Jurkat, Clone E6-1 (cell line): Measurements from ENCODE around the gene C4orf50.

ENCODE experiments used
- DNase-seq: peaks from one replicate; pipeline ENCODE4 v3.0.0-alpha.2; 2011; ENCODE audit warnings: low read depth, low spot score
- H3K4me3 ChIP-seq: 2 replicates; pipeline ENCODE4 v1.5.1; 2011; ENCODE audit warnings: mild to moderate bottlenecking, low read length, control low read depth, moderate library complexity

The C4orf50 gene

GRCh38 chr4:5979981-5980380 lies 38.2 kb downstream of the C4orf50 start:
- no peak for DNase-seq
- H3K4me3 ChIP-seq, result no peak overlapping the region

DNA sequence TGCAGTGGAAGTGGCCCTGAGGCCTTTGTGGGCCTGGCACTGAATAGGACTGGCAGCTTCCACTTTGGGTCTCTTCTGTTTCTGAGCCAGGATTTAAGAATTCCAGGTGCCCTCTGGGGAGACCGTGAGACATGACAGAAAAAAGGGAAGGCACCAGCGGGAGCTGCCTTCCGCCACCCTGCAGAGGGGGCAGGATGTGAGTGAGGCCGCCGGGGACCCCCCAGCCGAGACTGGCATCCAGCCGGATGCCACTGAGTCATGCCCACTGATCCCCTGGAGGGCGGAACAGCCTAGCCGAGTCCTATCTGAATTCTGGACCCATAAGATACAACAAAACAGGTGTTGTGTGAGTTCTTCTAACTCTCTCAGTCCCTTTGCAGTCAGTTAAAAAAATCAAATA lies 41.3 kb downstream of the C4orf50 start:
- no peak overlapping the region for H3K4me3 ChIP-seq
- no peak for DNase-seq

DNA sequence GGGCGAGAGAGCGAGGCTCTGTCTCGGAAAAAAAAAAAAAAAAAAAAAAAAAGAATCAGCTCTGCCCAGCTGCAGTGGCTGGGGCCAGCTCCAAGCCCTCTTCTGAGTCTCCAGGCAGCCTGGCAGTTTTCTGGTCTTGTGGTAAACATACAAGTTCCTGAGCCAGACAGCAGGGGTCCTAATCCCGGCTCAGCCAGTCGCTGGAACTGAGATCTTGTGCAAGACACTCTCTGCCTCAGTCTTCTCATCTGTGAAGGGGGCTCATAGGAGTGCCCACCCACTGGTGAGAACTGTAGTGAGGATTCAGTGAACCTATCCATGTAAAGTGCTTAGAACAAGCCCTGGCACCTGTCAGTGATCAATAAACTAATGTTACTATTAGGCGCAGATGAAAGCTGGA lies 41.8 kb downstream of the C4orf50 start:
- no peak overlapping the region for H3K4me3 ChIP-seq

GRCh38 chr4:5974321-5974720 lies 43.9 kb downstream of the C4orf50 start:
- no peak for DNase-seq
- H3K4me3 ChIP-seq, result no peak overlapping the region

More for the DNA sequence above, 41.8 kb downstream of the C4orf50 start:
- no peak for DNase-seq

- no peak for DNase-seq
- no peak overlapping the region for H3K4me3 ChIP-seq
Observed at GRCh38 chr4:5973486-5974220, 44.6 kb downstream of the C4orf50 start.

- DNase-seq, result no peak
- no peak overlapping the region for H3K4me3 ChIP-seq
Observed at GRCh38 chr4:5973033-5973432, 45.2 kb downstream of the C4orf50 start.

DNA sequence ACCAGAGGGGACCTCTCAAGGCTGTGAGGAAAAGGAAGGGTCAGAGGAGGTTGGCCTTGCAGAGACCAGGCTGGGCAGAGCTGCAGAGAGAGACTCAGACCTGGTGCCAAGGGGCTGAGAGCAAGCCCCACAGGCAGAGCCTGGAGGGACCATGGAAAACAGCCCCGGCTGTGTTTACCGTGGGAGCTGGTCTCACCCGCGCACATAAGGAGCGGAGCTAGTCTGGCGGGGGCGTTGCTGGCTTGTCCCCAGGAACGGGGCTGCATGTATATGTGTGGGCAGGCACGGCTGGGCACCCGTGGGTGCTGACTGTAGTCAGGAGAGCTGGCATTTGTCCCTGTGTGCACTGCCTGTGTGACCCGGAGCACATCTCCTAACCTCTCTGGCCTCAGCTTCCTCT lies 45.7 kb downstream of the C4orf50 start:
- H3K4me3 ChIP-seq, result no peak overlapping the region
- no peak for DNase-seq

DNA sequence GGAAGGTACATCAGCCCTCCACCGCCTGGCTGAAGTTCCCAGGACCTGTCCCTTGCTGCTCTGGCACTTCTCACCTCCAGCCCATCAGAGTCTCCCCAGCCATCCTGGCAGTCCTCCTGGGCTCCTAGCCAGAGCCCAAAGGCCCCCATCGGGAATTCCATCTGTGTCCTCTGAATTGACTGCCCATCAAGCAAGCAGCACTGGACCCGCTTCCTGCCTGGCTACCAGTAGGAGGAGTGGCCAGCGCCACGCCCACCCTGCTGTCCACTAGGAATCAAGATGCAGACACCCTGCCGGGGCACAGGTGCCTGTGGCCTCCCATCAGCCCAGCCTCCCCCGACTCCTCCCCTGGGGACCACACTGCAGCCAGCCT lies 47.2 kb downstream of the C4orf50 start:
- H3K4me3 ChIP-seq, result no peak overlapping the region
- no peak for DNase-seq

DNA sequence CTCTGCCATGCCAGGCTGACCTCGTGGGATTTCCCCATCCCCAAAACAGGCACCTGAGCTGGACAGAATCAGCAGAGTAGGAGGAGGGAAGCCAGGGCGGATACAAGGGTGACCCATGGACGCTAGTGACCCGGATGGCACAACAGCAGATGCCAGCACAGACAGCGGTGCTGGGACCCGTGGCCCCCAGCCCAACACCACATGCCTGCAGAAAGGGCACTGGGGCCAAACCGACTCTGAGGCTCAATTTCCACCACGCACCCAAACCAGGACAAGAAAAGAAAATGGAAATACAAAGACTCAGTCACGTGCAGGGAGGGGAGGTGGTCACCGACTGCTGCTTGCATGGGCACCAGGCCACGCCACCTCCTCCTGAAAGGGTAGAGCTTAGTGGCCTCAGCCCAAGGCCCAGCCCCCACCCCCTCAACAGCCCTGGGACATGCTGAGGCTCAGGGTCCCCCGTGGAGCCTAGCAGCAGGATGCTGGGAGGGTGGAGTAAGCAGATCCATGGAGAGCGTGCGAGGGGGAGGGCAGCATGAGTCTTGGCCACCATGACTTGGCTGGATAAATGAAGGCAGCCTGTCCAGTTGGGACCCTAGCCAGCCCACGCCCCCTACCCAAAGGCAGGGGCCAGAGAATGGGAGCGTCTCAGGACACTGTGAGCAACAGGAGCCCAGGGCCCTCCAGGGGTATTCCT lies 47.7 kb downstream of the C4orf50 start:
- H3K4me3 ChIP-seq, result no peak overlapping the region
- DNase-seq, result no peak

DNA sequence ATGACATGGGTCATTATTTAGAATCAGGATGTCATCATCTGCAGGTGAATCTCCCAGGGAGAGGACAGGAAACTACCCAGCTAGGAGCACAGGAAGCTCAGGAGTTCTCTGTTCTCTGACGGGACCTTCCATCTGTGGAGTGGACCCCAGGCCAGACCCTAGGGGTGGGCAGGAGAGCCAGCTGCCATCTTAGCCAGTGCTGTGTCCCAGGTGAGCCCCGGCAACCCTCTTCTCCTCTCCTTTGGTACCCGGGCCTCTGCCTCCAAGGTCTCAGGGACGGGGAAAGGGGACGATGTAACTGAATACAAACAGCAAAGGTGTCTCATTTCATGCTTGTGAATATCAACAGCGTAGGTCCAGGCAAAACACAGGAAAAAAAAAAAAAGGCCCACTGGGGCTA lies 48.5 kb downstream of the C4orf50 start:
- H3K4me3 ChIP-seq, result no peak overlapping the region
- DNase-seq, result no peak

DNA sequence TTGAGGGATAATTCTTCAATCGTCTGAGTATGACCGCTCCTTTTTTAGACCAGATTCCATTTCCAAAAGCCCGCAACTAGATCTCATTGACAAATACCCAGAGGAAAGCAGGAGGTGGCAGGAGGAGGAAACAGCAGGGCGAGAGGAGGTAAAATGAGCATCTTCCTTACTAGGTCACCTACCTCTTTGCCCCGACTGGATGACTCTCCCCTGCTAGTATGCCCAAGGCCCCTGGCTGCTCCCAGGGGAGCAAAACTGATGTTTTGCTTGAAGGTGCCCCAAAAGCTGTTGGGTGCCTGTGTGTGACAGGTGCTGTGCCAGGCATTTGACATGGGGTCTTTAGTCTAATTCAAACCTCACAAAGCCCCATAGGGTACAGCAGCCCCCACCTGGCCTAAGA lies 48.9 kb downstream of the C4orf50 start:
- DNase-seq, result no peak
- H3K4me3 ChIP-seq, result no peak overlapping the region

DNA sequence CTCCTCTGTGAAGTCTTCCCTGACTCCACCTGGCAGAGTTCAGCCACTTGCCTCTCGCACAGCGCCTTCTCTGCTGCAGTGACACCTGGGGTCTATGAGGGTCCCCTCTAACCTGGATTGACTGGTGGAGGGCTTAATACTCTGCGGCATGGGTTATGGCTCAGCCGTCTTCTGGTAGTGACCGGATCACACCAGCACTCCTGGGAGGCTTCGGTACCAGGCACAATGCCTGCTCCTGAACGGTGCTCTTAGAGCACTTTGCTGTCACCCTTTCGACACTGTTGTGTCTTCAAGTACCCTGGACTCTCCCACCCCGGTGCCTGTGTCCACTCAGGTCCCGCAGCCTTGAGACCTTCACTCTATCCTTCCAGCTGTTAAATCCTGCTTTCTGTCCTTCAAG lies 50.0 kb downstream of the C4orf50 start:
- no peak for DNase-seq
- no peak overlapping the region for H3K4me3 ChIP-seq

GRCh38 chr4:5967783-5968182 lies 50.4 kb downstream of the C4orf50 start:
- H3K4me3 ChIP-seq, result no peak overlapping the region
- no peak for DNase-seq

GRCh38 chr4:5965225-5965624 lies 53.0 kb downstream of the C4orf50 start:
- no peak overlapping the region for H3K4me3 ChIP-seq

GRCh38 chr4:5964030-5964429 lies 54.2 kb downstream of the C4orf50 start:
- H3K4me3 ChIP-seq, result no peak overlapping the region
- no peak for DNase-seq

More at GRCh38 chr4:5965225-5965624, 53.0 kb downstream of the C4orf50 start:
- DNase-seq, result no peak

GRCh38 chr4:5963611-5964010 lies 54.6 kb downstream of the C4orf50 start:
- DNase-seq, result no peak
- no peak overlapping the region for H3K4me3 ChIP-seq

- H3K4me3 ChIP-seq, result no peak overlapping the region
- DNase-seq, result no peak
Observed at GRCh38 chr4:5962416-5962815, 55.8 kb downstream of the C4orf50 start.

DNA sequence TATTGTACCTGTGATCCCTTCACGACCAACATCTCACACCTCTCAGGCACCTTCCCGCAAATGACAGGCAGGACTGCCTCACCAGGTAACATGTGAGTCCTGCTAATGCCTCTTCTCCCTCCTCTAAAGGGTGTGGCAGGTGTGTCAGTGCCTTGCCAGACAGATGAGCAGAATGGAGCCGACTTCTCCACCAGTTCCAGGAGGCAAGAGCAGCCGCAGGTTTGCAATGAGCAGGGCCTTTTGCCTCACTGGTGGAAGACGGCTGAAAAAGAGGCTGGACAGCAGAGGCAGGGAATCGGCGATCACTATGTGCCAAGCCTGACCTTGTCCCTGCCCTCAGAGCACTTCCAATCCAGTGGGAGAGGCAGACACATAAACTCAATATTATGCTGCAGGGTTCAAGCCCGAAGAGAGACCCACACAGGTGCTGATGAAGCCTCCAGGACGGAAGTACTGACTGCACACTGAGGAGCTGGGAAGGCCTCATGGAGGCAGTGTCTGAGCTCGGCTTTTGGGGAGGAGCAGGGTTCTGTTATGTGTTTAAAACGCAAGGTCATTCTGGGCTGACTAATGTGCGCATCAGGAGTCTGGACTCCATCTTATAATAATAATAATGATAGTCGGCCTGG lies 57.9 kb downstream of the C4orf50 start:
- H3K4me3 ChIP-seq, result no peak overlapping the region
- no peak for DNase-seq

GRCh38 chr4:5959211-5959982 lies 58.8 kb downstream of the C4orf50 start:
- DNase-seq, result no peak
- H3K4me3 ChIP-seq, result no peak overlapping the region
